Neural cell (in vitro differentiated cells): ENCODE results near the gene ATP5PO.

ENCODE experiments used
- CTCF ChIP-seq: fragments of 450-650 bp; IDR thresholded peaks from 2 replicates; pipeline ENCODE4 v1.5.1; 2014; ENCODE audit warnings: antibody characterized with exemption, mild to moderate bottlenecking, moderate library complexity; ENCODE audit not compliant: poor library complexity, severe bottlenecking
- EP300 ChIP-seq: fragments of 450-650 bp; conservative IDR thresholded peaks from 2 replicates; pipeline ENCODE4 v1.6.1; 2014; ENCODE audit warnings: antibody characterized with exemption, mild to moderate bottlenecking, moderate library complexity; ENCODE audit not compliant: poor library complexity, severe bottlenecking

- TF ChIP-seq CTCF (no peak), EP300 (no peak)
Observed at GRCh38 chr21:33908760-33909159, 6.8 kb downstream of the ATP5PO start.
